Naive thymus-derived CD4-positive, alpha-beta T cell (primary cell): Measurements from ENCODE around the gene UTS2R. TPM values are rescaled to one million over a fixed set of nuclear protein-coding genes. Genes with fewer than 3 reads are reported as not detected.
A peak's percentile ranks its signal among the peaks of the same experiment; 100 is the strongest.
"Not testable (repeated sequence)": the region's sequence is repeated elsewhere in the genome, so short reads cannot be mapped to it uniquely, and the experiment has no call there.

Source experiments
- ATAC-seq: fragments of 150-1000 bp; cut with Tn5 transposase; 2 replicates; pipeline ENCODE4 v1.10.0; 2021; ENCODE audit warnings: mild to moderate bottlenecking, moderate library complexity
- CTCF ChIA-PET: fragments of 350-600 bp; sonication (Branson Sonifier 250); formaldehyde crosslinking; loops from one replicate; lab custom pipeline; 2021; ENCODE audit warnings: antibody characterized with exemption; lab: Charles Lee
- POLR2A ChIA-PET: fragments of 350-600 bp; sonication (Branson Sonifier 250); formaldehyde crosslinking; loops from one replicate; lab custom pipeline; 2021; ENCODE audit warnings: antibody characterized with exemption, inconsistent platforms; lab: Charles Lee
- DNase-seq, 9 donors: peaks; one replicate each; pipeline versions ENCODE4 v3.0.0 to v3.0.0-alpha.2; 2020 to 2022; ENCODE audit warnings: mixed read lengths in 1 of 9
- H3K27ac ChIP-seq: one replicate; pipeline ENCODE4 v1.7.0; 2013; ENCODE audit warnings: mild to moderate bottlenecking, low read depth, low read length, moderate library complexity
- H3K27me3 ChIP-seq, 2 donors: one replicate each; pipeline ENCODE4 v1.7.0; 2013; ENCODE audit warnings: low read length in 2 of 2, mild to moderate bottlenecking in 2 of 2, moderate library complexity in 2 of 2; ENCODE audit not compliant: control insufficient read depth in 2 of 2, insufficient read depth in 2 of 2
- H3K36me3 ChIP-seq, 3 experiments: 1 replicate in 2 of 3; 2 replicates in 1 of 3; pipeline ENCODE4 v1.7.0; 2013; ENCODE audit warnings: low read length in 3 of 3, mild to moderate bottlenecking in 3 of 3, moderate library complexity in 1 of 3; ENCODE audit not compliant: insufficient read depth in 3 of 3, control insufficient read depth in 2 of 3
- H3K4me1 ChIP-seq, 2 donors: one replicate each; pipeline ENCODE4 v1.7.0; 2013; ENCODE audit warnings: low read length in 2 of 2, mild to moderate bottlenecking in 2 of 2, moderate library complexity in 1 of 2; ENCODE audit not compliant: control insufficient read depth in 2 of 2, insufficient read depth in 2 of 2
- H3K4me3 ChIP-seq: 2 replicates; pipeline ENCODE4 v1.7.0; 2013; ENCODE audit warnings: mild to moderate bottlenecking, low read length
- H3K9me3 ChIP-seq, 3 experiments: 1 replicate in 2 of 3; 2 replicates in 1 of 3; pipeline ENCODE4 v1.7.0; 2013; ENCODE audit warnings: low read length in 3 of 3; ENCODE audit not compliant: control insufficient read depth in 2 of 3
- H3K27ac Mint-ChIP-seq, 9 donors: one replicate each; pipeline ENCODE4 v1.8.0; 2020 to 2022; ENCODE audit warnings: mixed read lengths in 9 of 9, mild to moderate bottlenecking in 8 of 9, moderate library complexity in 5 of 9, inconsistent platforms in 2 of 9
- H3K27me3 Mint-ChIP-seq, 5 donors: one replicate each; pipeline ENCODE4 v1.8.0; 2021 to 2022; ENCODE audit warnings: mixed read lengths in 5 of 5, mild to moderate bottlenecking in 1 of 5
- H3K36me3 Mint-ChIP-seq, 5 donors: one replicate each; pipeline ENCODE4 v1.8.0; 2020 to 2022; ENCODE audit warnings: mixed read lengths in 5 of 5, mild to moderate bottlenecking in 3 of 5, inconsistent platforms in 1 of 5
- H3K4me1 Mint-ChIP-seq, 7 donors: one replicate each; pipeline ENCODE4 v1.8.0; 2020 to 2022; ENCODE audit warnings: mixed read lengths in 7 of 7, mild to moderate bottlenecking in 3 of 7, inconsistent platforms in 1 of 7
- H3K4me3 Mint-ChIP-seq, 10 donors: one replicate each; pipeline ENCODE4 v1.8.0; 2020 to 2022; ENCODE audit warnings: mild to moderate bottlenecking in 10 of 10, mixed read lengths in 10 of 10, moderate library complexity in 6 of 10, inconsistent platforms in 2 of 10
- H3K9me3 Mint-ChIP-seq, 11 donors: one replicate each; pipeline ENCODE4 v1.8.0; 2020 to 2022; ENCODE audit warnings: mixed read lengths in 11 of 11, mild to moderate bottlenecking in 4 of 11, inconsistent platforms in 1 of 11, moderate library complexity in 1 of 11
- intact Hi-C, 2 donors: fragments of 100-400 bp; cut with micrococcal nuclease; formaldehyde crosslinking; loops; one replicate each; pipeline ENCODE4 v1.15.1; 2023
- polyA plus RNA-seq, 2 donors: library from polyadenylated mRNA; unstranded; fragments of 300-500 nt; fragmentation: Illumina TruSeq; gene quantifications; one replicate each; pipeline ENCODE4 v1.2.3, GENCODE V29; 2021
- total RNA-seq, 6 experiments: library from RNA in 5 of 6; stranded (reverse) in 5 of 6; gene quantifications; 1 replicate in 5 of 6; 2 replicates in 1 of 6; pipeline ENCODE4 v1.2.3 and lab custom pipeline; 2021 to 2026

The UTS2R gene
- total and polyA plus RNA-seq, 7 experiments from 2014 or later: not detected

GRCh38 chr17:82344175-82344907, 27.2 kb upstream of the UTS2R start:
- ChIA-PET CTCF (no interaction called here), POLR2A (interaction anchor here (1.6 kb wide), 1 partner anchor 28 kb away, joined by 3 read pairs; no protein-coding TSS in a partner anchor)
- intact Hi-C loops: no loop called here
- Histone ChIP-seq H3K9me3 (no peaks in the 10 kb centered on the region), H3K27me3 (no peaks in the 10 kb centered on the region), H3K36me3 (no peaks in the 10 kb centered on the region), H3K4me1 (no peaks in the 10 kb centered on the region), H3K27ac (no peak overlapping the region), H3K4me3 (no peak overlapping the region)
- DNase-seq (no peak), ATAC-seq (no peak)
- Mint-ChIP-seq H3K9me3 (no peaks in the 10 kb centered on the region), H3K36me3 (no peaks in the 10 kb centered on the region), H3K27ac (no peak overlapping the region), H3K4me3 (no peak overlapping the region), H3K27me3 (peaks cover 0 to 14% (median 5%) of the 10 kb centered on the region in 5 donors), H3K4me1 (peaks cover 6 to 11% (median 8%) of the 10 kb centered on the region in 7 donors)

GRCh38 chr17:82345151-82345976, 26.2 kb upstream of the UTS2R start:
- H3K4me1 Mint-ChIP-seq: peaks cover 6 to 11% (median 8%) of the 10 kb centered on the region in 7 donors
- Histone ChIP-seq H3K27ac (no peak overlapping the region), H3K4me3 (no peak overlapping the region), H3K36me3 (no peaks in the 10 kb centered on the region), H3K4me1 (no peaks in the 10 kb centered on the region), H3K27me3 (no peaks in the 10 kb centered on the region), H3K9me3 (no peaks in the 10 kb centered on the region)
- no peak for DNase-seq
- ATAC-seq: no peak
- H3K27ac Mint-ChIP-seq: no peak overlapping the region
- intact Hi-C loops: no loop called here
- CTCF ChIA-PET: interaction anchor here (0.6 to 1.2 kb wide), 3 partner anchors 44 to 74 kb away, joined by 3 read pairs; no protein-coding TSS in a partner anchor
- H3K4me3 Mint-ChIP-seq: no peak overlapping the region
- H3K27me3 Mint-ChIP-seq: peaks cover 0 to 14% (median 5%) of the 10 kb centered on the region in 5 donors
- H3K9me3 Mint-ChIP-seq: no peaks in the 10 kb centered on the region
- POLR2A ChIA-PET: no interaction called here
- no peaks in the 10 kb centered on the region for H3K36me3 Mint-ChIP-seq

- H3K27me3 Mint-ChIP-seq: peaks cover 0 to 14% (median 5%) of the 10 kb centered on the region in 5 donors
- Histone ChIP-seq H3K27ac (no peak overlapping the region), H3K27me3 (no peaks in the 10 kb centered on the region), H3K4me1 (no peaks in the 10 kb centered on the region), H3K4me3 (no peak overlapping the region), H3K9me3 (no peaks in the 10 kb centered on the region), H3K36me3 (no peaks in the 10 kb centered on the region)
- CTCF ChIA-PET: interaction anchor here (1.2 kb wide), 1 partner anchor 45 kb away, joined by 3 read pairs; no protein-coding TSS in a partner anchor
- intact Hi-C loops: no loop called here
- H3K4me1 Mint-ChIP-seq: peaks cover 6 to 9% (median 8%) of the 10 kb centered on the region in 7 donors
- ATAC-seq (no peak), DNase-seq (no peak)
- H3K36me3 Mint-ChIP-seq: no peaks in the 10 kb centered on the region
- peak overlapping the region in 3 of 9 donors; percentile 12 to 65 (median 15) for H3K27ac Mint-ChIP-seq
- POLR2A ChIA-PET: no interaction called here
- no peaks in the 10 kb centered on the region for H3K9me3 Mint-ChIP-seq
- peak overlapping the region in 7 of 10 donors; percentile 7 to 55 (median 35) for H3K4me3 Mint-ChIP-seq
These were observed 24.9 kb upstream of the UTS2R start for GRCh38 chr17:82346342-82347300.

- H3K27me3 ChIP-seq, H3K27ac Mint-ChIP-seq, H3K4me1 ChIP-seq, H3K9me3 Mint-ChIP-seq, intact Hi-C loops, H3K36me3 ChIP-seq, POLR2A ChIA-PET, H3K4me3 ChIP-seq, H3K36me3 Mint-ChIP-seq, H3K4me3 Mint-ChIP-seq, DNase-seq, H3K9me3 ChIP-seq, H3K27ac ChIP-seq, CTCF ChIA-PET, ATAC-seq: not testable (repeated sequence)
- Mint-ChIP-seq H3K27me3 (peaks cover 0 to 15% (median 5%) of the 10 kb centered on the region in 5 donors), H3K4me1 (peaks cover 7 to 14% (median 8%) of the 10 kb centered on the region in 7 donors)
These were observed 23.6 kb upstream of the UTS2R start for GRCh38 chr17:82347994-82348393.

GRCh38 chr17:82348434-82348833, 23.1 kb upstream of the UTS2R start:
- no peaks in the 10 kb centered on the region for H3K36me3 Mint-ChIP-seq
- ChIA-PET CTCF (no interaction called here), POLR2A (no interaction called here)
- no peaks in the 10 kb centered on the region for H3K36me3 ChIP-seq
- H3K9me3 Mint-ChIP-seq: no peaks in the 10 kb centered on the region
- no peak overlapping the region for H3K27ac Mint-ChIP-seq
- peaks cover 7 to 14% (median 8%) of the 10 kb centered on the region in 7 donors for H3K4me1 Mint-ChIP-seq
- DNase-seq: no peak
- H3K27ac ChIP-seq: no peak overlapping the region
- intact Hi-C loops: no loop called here
- H3K4me3 Mint-ChIP-seq: no peak overlapping the region
- H3K4me3 ChIP-seq: no peak overlapping the region
- H3K27me3 Mint-ChIP-seq: peaks cover 0 to 17% (median 5%) of the 10 kb centered on the region in 5 donors
- ATAC-seq: no peak
- no peaks in the 10 kb centered on the region for H3K9me3 ChIP-seq
- H3K27me3 ChIP-seq: no peaks in the 10 kb centered on the region
- no peaks in the 10 kb centered on the region for H3K4me1 ChIP-seq

GRCh38 chr17:82348866-82349265, 22.7 kb upstream of the UTS2R start:
- no peaks in the 10 kb centered on the region for H3K36me3 ChIP-seq
- H3K9me3 ChIP-seq: no peaks in the 10 kb centered on the region
- no peaks in the 10 kb centered on the region for H3K9me3 Mint-ChIP-seq
- H3K27ac Mint-ChIP-seq: no peak overlapping the region
- H3K4me3 ChIP-seq: no peak overlapping the region
- peaks cover 0 to 17% (median 5%) of the 10 kb centered on the region in 5 donors for H3K27me3 Mint-ChIP-seq
- intact Hi-C loops: no loop called here
- DNase-seq (no peak), ATAC-seq (no peak)
- no peaks in the 10 kb centered on the region for H3K36me3 Mint-ChIP-seq
- H3K4me1 ChIP-seq: no peaks in the 10 kb centered on the region
- peaks cover 7 to 14% (median 8%) of the 10 kb centered on the region in 7 donors for H3K4me1 Mint-ChIP-seq
- no peaks in the 10 kb centered on the region for H3K27me3 ChIP-seq
- no peak overlapping the region for H3K27ac ChIP-seq
- H3K4me3 Mint-ChIP-seq: no peak overlapping the region
- CTCF ChIA-PET: interaction anchor here (0.8 kb wide), 1 partner anchor 62 kb away, joined by 3 read pairs; no protein-coding TSS in a partner anchor
- POLR2A ChIA-PET: no interaction called here
